ENCODE results near the gene CRYL1. TPM values are rescaled to one million over a fixed set of nuclear protein-coding genes. Genes with fewer than 3 reads are reported as not detected.

Gene CRYL1
- total RNA-seq, 1 experiment from 2014 or later: 6.7 TPM

- no peak for TF ChIP-seq CTCF (IDR thresholded peaks at IDR 0.05; ENCODE audit: insufficient read depth in 1 of 2, low read depth in 1 of 2, low read length in 1 of 2, severe bottlenecking in 1 of 2, unreplicated experiment in 1 of 2)
- Histone ChIP-seq H3K36me3 (ENCODE audit: control insufficient read depth, insufficient read depth, low read length) (no peaks in the 10 kb centered on the region), H3K9me3 (no peaks in the 10 kb centered on the region), H3K4me1 (no peaks in the 10 kb centered on the region), H3K4me3 (ENCODE audit: low read depth, low read length) (no peak overlapping the region), H3K27me3 (replicated peaks; ENCODE audit: control insufficient read depth, insufficient read depth, low read length) (no peaks in the 10 kb centered on the region)
- no peak for DNase-seq
- ChIA-PET CTCF (no interaction called here), POLR2A (no interaction called here)
- H3K27ac Mint-ChIP-seq (ENCODE audit: unreplicated experiment): no peak overlapping the region
- no TSS peak for BruUV-seq (replicated peaks)
- H3K27me3 Mint-ChIP-seq (ENCODE audit: insufficient read depth, unreplicated experiment): no peaks in the 10 kb centered on the region
- H3K36me3 Mint-ChIP-seq (ENCODE audit: insufficient read depth, unreplicated experiment): no peaks in the 10 kb centered on the region
- no peaks in the 10 kb centered on the region for H3K9me3 Mint-ChIP-seq (ENCODE audit: unreplicated experiment)
- intact Hi-C loops (cut with micrococcal nuclease; ENCODE audit: unreplicated experiment): no loop called here
- no peaks in the 10 kb centered on the region for H3K4me1 Mint-ChIP-seq (ENCODE audit: low read depth, unreplicated experiment)
- H3K4me3 Mint-ChIP-seq (ENCODE audit: unreplicated experiment): no peak overlapping the region
Measured at GRCh38 chr13:20461481-20461859, 64.2 kb downstream of the CRYL1 start.

GRCh38 chr13:20460761-20461160, 64.9 kb downstream of the CRYL1 start:
- BruUV-seq (replicated peaks): no TSS peak
- Histone ChIP-seq H3K4me3 (ENCODE audit: low read depth, low read length) (no peak overlapping the region), H3K4me1 (no peaks in the 10 kb centered on the region), H3K27me3 (replicated peaks; ENCODE audit: control insufficient read depth, insufficient read depth, low read length) (no peaks in the 10 kb centered on the region), H3K36me3 (ENCODE audit: control insufficient read depth, insufficient read depth, low read length) (no peaks in the 10 kb centered on the region), H3K9me3 (no peaks in the 10 kb centered on the region)
- H3K27ac Mint-ChIP-seq (ENCODE audit: unreplicated experiment): no peak overlapping the region
- no peak overlapping the region for H3K4me3 Mint-ChIP-seq (ENCODE audit: unreplicated experiment)
- ChIA-PET POLR2A (no interaction called here), CTCF (no interaction called here)
- TF ChIP-seq CTCF (IDR thresholded peaks at IDR 0.05; ENCODE audit: insufficient read depth in 1 of 2, low read depth in 1 of 2, low read length in 1 of 2, severe bottlenecking in 1 of 2, unreplicated experiment in 1 of 2): no peak
- no peaks in the 10 kb centered on the region for H3K9me3 Mint-ChIP-seq (ENCODE audit: unreplicated experiment)
- no peaks in the 10 kb centered on the region for H3K36me3 Mint-ChIP-seq (ENCODE audit: insufficient read depth, unreplicated experiment)
- intact Hi-C loops (cut with micrococcal nuclease; ENCODE audit: unreplicated experiment): no loop called here
- no peaks in the 10 kb centered on the region for H3K27me3 Mint-ChIP-seq (ENCODE audit: insufficient read depth, unreplicated experiment)
- H3K4me1 Mint-ChIP-seq (ENCODE audit: low read depth, unreplicated experiment): no peaks in the 10 kb centered on the region
- no peak for DNase-seq

GRCh38 chr13:20457670-20458069, 68.0 kb downstream of the CRYL1 start:
- POLR2A ChIA-PET: no interaction called here
- DNase-seq: no peak

More at GRCh38 chr13:20457670-20458069, 68.0 kb downstream of the CRYL1 start:
- no TSS peak for BruUV-seq (replicated peaks)
- no peak overlapping the region for H3K27ac Mint-ChIP-seq (ENCODE audit: unreplicated experiment)
- no peaks in the 10 kb centered on the region for H3K36me3 ChIP-seq (ENCODE audit: control insufficient read depth, insufficient read depth, low read length)
- H3K4me1 ChIP-seq: no peaks in the 10 kb centered on the region
- no peak overlapping the region for H3K4me3 ChIP-seq (ENCODE audit: low read depth, low read length)
- no peak overlapping the region for H3K4me3 Mint-ChIP-seq (ENCODE audit: unreplicated experiment)
- no peaks in the 10 kb centered on the region for H3K9me3 ChIP-seq
- H3K36me3 Mint-ChIP-seq (ENCODE audit: insufficient read depth, unreplicated experiment): no peaks in the 10 kb centered on the region
- no peaks in the 10 kb centered on the region for H3K4me1 Mint-ChIP-seq (ENCODE audit: low read depth, unreplicated experiment)
- no peaks in the 10 kb centered on the region for H3K27me3 ChIP-seq (replicated peaks; ENCODE audit: control insufficient read depth, insufficient read depth, low read length)
- intact Hi-C loops (cut with micrococcal nuclease; ENCODE audit: unreplicated experiment): no loop called here
- no peaks in the 10 kb centered on the region for H3K9me3 Mint-ChIP-seq (ENCODE audit: unreplicated experiment)
- no peaks in the 10 kb centered on the region for H3K27me3 Mint-ChIP-seq (ENCODE audit: insufficient read depth, unreplicated experiment)
- no peak for TF ChIP-seq CTCF (IDR thresholded peaks at IDR 0.05; ENCODE audit: insufficient read depth in 1 of 2, low read depth in 1 of 2, low read length in 1 of 2, severe bottlenecking in 1 of 2, unreplicated experiment in 1 of 2)
- CTCF ChIA-PET: no interaction called here

All from Caco-2 (cell line).